ENCODE measurements around the gene AKR1C1.
"Not testable (repeated sequence)": the region's sequence is repeated elsewhere in the genome, so short reads cannot be mapped to it uniquely, and the experiment has no call there.

AKR1C1 gene

GRCh38 chr10:4947635-4948596 is 15.3 kb upstream of the AKR1C1 start:
- peak; percentile 18 for DNase-seq (ENCODE audit: low spot score)

DNA sequence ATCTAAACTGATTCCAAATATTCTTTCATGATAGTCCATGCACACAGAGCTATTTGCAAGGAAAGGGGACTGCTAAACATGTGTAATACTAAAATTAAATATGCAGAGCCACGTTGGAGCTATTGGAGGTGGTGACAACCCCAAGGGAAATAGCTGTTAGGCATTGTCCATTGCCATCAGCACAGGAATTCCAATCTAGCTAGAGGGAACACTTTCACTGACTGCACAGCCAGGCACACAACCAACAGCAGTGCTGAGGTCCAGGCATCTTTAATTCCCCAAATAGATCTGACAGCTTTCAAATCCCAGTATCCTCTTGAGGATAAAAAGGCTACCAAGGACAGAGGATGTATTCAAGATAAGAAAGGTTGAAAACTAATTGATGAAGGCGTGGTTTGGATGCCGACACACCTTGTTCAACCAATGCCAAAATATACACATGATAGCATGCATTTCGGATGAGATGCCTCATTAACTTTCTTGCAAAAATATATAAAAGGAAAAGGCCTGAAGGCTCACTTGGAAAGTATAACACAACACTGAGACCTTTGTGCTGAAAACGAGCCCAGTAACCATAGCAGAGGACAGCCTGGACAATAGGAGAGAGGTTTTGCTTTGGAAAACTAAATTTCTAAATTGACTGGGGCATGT is 11.6 kb upstream of the AKR1C1 start:
- not testable (repeated sequence) for DNase-seq (ENCODE audit: low spot score)

GRCh38 chr10:4953405-4953804 is 9.8 kb upstream of the AKR1C1 start:
- DNase-seq (ENCODE audit: low spot score), result no peak

DNA sequence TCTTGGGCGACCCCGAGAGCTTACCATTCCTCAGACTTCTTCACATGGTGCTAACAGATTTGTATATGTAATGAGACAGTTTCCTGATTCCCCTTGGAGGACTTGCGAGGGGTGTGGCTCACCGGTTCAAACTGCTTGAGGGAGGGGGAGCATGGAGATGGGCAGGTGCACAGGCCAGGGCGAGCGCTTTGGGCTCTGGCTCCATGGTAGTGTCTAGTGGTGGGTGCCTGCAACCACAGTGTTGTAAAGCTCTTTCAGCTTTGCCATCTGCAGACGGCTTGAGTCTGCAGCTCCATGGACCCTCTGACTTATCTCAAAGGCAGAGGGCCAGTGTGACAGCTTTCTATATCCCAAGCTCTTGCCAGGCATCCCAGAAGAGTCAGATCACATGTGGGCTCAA is 7.1 kb upstream of the AKR1C1 start:
- not testable (repeated sequence) for DNase-seq (ENCODE audit: low spot score)

DNA sequence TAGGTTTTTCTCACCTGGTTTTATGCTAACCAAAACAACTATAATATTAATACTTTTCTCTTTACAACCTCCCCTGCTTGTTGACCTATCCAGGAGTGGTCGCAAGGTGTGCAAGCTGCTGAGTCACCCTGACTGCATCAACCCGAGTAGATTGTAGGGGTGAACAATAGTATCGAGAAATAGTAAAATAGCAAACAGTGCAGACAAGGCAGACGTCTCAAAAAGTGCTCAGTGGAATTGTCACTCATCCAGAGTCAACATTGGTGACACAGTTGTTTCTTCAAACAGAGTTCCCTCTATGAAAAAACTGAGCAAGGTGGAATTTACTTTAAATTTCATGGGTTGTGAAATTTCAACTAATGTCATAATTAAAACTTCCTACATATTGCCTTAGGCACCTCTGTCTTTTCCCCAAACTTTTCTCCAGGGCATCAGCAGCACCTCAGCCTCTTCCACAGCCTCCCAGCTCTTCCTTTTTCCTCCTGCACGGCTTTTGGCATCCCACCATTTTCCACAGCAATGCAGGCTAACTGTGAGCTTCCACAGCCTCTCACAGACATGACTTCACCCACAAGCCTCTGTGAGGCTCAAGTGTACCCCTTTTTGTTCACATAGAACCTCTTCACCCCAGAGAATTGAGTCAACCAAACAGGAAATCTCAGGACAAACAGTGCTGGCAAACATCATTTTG is 6.1 kb upstream of the AKR1C1 start:
- not testable (repeated sequence) for DNase-seq (ENCODE audit: low spot score)

GRCh38 chr10:4961558-4961957 is 1.7 kb upstream of the AKR1C1 start:
- DNase-seq (ENCODE audit: low spot score), result not testable (repeated sequence)

DNA sequence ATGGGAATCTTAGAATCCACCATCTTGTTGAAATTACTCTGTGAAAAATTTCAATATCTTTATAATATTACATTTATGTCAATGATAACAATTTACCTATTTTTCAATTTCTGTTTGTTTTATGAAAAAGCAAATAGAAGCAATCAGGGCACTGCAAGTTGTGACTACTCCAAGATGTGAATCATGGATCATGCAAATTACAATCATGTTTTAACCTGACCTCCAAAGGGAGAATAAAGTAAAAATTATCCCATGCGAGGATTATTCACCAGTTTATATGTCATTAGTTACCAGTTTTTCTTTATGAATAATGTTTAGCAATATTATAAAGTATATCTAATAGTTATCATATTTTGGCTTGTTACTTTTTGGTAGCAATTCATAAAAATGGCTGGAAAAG is 907 bp upstream of the AKR1C1 start:
- not testable (repeated sequence) for DNase-seq (ENCODE audit: low spot score)

GRCh38 chr10:4963815-4964154 is 570 bp downstream of the AKR1C1 start:
- DNase-seq (ENCODE audit: low spot score), result not testable (repeated sequence)

DNA sequence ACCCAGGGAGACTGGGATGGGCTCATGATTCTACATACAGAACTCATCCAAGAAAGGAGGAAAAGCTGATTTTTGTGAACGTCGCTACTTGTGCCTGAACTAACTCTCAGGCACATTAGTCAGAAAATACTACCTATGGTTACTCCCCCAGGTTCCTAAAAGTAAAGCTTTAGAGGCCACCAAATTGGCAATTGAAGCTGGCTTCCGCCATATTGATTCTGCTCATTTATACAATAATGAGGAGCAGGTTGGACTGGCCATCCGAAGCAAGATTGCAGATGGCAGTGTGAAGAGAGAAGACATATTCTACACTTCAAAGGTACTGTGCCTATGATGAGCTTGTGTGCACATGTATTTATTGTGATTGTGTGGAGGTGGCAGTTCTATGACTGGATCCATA is 2.5 kb downstream of the AKR1C1 start:
- DNase-seq (ENCODE audit: low spot score), result not testable (repeated sequence)

GRCh38 chr10:4967189-4967588 is 4.0 kb downstream of the AKR1C1 start:
- not testable (repeated sequence) for DNase-seq (ENCODE audit: low spot score)

DNA sequence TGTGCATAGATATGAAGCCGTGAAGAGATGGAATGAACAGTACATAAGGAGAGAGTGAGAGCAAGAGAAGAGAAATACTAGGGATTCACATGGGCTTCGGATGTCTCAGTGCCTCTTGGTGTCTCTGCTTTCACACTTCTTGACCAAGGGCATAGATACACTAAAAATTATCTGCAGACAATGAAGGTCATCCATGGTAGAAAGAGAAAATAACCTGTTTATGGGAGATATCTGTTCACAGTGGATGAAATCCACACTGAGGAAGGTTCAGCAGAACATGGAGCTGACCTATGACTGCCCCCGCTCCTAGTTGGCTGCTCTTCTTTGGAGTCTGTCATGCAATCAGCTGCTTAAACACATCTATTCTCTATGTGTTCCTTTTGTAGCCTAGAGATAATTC is 6.1 kb downstream of the AKR1C1 start:
- not testable (repeated sequence) for DNase-seq (ENCODE audit: low spot score)

- not testable (repeated sequence) for DNase-seq (ENCODE audit: low spot score)
Observed at GRCh38 chr10:4970362-4970761, 7.1 kb downstream of the AKR1C1 start.

- DNase-seq (ENCODE audit: low spot score), result not testable (repeated sequence)
Observed at GRCh38 chr10:4972369-4973142, 9.3 kb downstream of the AKR1C1 start.

GRCh38 chr10:4973294-4973693 is 10.1 kb downstream of the AKR1C1 start:
- not testable (repeated sequence) for DNase-seq (ENCODE audit: low spot score)

DNA sequence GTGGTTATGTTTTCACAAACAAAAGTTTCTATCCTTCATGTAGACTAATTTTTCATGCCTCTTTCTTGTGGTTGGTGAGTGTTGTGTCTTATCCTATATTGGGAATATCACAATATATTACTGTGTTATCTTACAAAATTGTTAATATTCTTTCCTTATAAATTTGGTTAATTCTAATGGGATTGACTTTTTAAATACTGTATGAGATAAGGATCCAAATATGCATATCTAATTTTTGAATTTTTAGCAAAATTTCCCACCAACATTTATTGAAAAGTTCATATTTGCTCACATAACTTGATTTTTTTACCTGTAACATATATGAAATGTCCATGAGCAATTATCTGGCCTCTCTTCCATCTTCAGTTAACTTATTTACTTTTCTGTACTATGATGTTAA is 11.2 kb downstream of the AKR1C1 start:
- DNase-seq (ENCODE audit: low spot score), result not testable (repeated sequence)

DNA sequence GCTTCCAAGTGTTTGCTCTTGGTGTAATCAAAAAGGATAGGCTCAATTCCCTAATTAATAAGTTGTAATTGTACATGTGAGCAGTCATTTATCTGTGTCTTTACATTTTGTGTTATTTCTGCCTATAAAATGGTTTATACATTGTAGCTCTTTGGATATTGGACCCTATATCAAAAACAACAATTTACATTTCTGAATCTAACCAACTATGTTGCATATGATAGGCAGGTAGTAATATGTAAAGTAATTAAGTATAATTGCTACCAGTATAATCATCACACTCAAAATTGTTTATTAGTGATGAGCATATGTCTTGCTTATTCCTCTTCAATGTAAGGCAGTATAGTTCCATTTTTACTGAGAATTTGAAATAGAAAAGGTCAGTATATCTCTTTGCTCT is 13.8 kb downstream of the AKR1C1 start:
- no peak for DNase-seq (ENCODE audit: low spot score)

- DNase-seq (ENCODE audit: low spot score), result no peak
Observed at GRCh38 chr10:4978870-4979269, 15.7 kb downstream of the AKR1C1 start.

DNA sequence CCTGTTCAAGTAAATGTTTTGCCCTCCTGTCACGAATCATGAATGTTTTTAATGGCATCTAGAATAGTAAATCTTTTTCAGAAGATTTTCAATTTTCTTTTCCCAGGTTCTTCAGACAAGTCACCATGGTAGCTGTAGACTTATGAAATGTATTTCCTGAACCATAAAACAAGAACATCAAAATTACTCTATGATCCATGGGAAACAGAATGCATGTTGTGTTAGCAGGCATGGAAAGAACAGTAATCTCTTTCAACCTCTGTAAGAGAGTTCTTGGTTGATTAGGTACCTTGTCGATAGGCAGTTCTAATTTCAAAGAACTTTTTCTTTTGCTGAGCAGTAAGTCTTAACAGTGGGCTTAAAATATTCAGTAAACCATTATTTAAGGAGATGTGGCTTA is 17.6 kb downstream of the AKR1C1 start:
- DNase-seq (ENCODE audit: low spot score), result no peak

DNA sequence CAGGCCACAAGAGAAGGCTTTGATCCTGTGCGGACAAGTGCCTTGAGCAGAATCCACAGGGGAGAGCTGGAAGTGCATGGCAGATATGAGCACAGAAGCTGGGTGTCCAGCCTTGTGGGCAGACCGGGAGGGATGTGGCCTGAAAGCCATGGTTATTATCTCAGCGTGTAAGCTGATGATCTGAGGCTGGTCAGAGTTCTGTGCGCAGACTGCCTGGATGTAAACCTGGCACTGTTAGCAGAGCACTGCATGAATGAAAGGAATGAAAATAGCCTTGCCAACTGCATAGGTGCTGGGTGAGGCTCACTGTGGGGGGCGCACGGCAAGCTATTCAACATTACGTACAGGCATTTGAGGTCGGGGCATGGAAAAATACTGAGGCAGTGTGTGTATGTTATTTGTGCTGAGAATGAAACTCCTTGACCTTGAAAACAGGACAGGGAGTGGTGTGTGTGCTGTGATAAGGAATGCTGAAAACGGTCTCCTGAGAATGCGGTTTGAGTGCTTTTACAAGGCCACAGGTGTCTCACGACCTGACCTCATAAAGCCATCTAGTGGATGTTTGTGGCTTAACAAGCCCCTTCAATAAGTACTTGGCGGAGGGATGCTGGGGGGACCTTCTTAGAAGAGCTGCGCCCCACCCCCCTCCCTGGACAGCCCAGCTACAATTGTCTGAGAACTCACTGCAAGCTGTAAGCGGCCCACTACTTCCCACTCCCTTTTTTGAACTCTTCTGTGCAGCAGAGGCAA is 18.7 kb downstream of the AKR1C1 start:
- DNase-seq (ENCODE audit: low spot score), result no peak

- DNase-seq (ENCODE audit: low spot score), result no peak
Observed at GRCh38 chr10:4982764-4983226, 19.6 kb downstream of the AKR1C1 start.

DNA sequence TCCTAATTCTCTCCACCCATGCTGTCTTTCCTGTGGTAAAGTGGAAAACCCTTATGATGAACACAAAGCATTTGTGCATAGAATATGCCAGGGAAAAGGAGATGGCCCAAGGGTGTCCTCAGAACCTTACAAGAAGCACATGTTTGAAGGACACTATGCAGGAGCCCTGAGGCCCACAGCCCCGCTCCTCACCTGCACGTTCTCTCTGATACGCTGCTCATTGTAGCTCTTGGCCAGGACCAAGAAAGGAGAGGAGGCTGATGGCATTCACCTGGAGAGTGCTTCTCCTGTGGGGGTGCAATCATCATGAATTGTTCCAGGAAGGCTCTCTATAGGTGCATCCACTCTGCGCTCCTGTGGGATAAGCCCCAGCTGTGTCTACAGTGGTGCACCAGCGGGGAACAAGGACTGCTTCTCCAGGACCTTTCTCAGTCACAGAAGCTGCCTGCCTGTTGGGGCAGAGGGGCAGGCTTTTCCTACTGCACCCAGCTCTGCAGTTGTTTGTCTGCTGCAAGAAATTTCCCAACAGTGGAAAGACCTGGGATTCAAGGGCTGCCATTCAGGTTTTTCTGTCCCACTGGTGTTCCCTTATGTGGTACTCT is 20.5 kb downstream of the AKR1C1 start:
- DNase-seq (ENCODE audit: low spot score), result no peak

Measured in HuH-7.5 (cell line).